SIG-M5 (cell line): ENCODE results near the gene SELL.
"Not testable (repeated sequence)": the region's sequence is repeated elsewhere in the genome, so short reads cannot be mapped to it uniquely, and the experiment has no call there.

Experiments used
- DNase-seq: peaks from one replicate; lab custom pipeline; 2025; lab: John Stamatoyannopoulos, UW

Gene SELL

GRCh38 chr1:169704797-169705196 is 6.6 kb downstream of the SELL start:
- DNase-seq: no peak

- DNase-seq: no peak
Measured at GRCh38 chr1:169701261-169702005, 10.0 kb downstream of the SELL start.

GRCh38 chr1:169699707-169700106 is 11.7 kb downstream of the SELL start:
- no peak for DNase-seq

- DNase-seq: no peak
Measured at GRCh38 chr1:169698976-169699375, 12.4 kb downstream of the SELL start.

GRCh38 chr1:169697755-169698154 is 13.7 kb downstream of the SELL start:
- DNase-seq: no peak

GRCh38 chr1:169696273-169697100 is 14.9 kb downstream of the SELL start:
- DNase-seq: no peak

- DNase-seq: no peak
Measured at GRCh38 chr1:169694304-169695075, 16.9 kb downstream of the SELL start.

- DNase-seq: no peak
Measured at GRCh38 chr1:169692756-169693460, 18.5 kb downstream of the SELL start.

GRCh38 chr1:169690489-169690888 is 20.9 kb downstream of the SELL start:
- no peak for DNase-seq

GRCh38 chr1:169689395-169689794 is 22.0 kb downstream of the SELL start:
- no peak for DNase-seq

GRCh38 chr1:169688377-169688776 is 23.0 kb downstream of the SELL start:
- DNase-seq: not testable (repeated sequence)

GRCh38 chr1:169683661-169684060 is 27.8 kb downstream of the SELL start:
- DNase-seq: no peak

GRCh38 chr1:169683168-169683567 is 28.3 kb downstream of the SELL start:
- DNase-seq: not testable (repeated sequence)

GRCh38 chr1:169682071-169682470 is 29.3 kb downstream of the SELL start:
- no peak for DNase-seq

GRCh38 chr1:169681140-169681539 is 30.3 kb downstream of the SELL start:
- DNase-seq: no peak

GRCh38 chr1:169680377-169681019 is 30.9 kb downstream of the SELL start:
- no peak for DNase-seq

- no peak for DNase-seq
Measured at GRCh38 chr1:169679692-169680091, 31.7 kb downstream of the SELL start.

GRCh38 chr1:169676001-169676400 is 35.4 kb downstream of the SELL start:
- no peak for DNase-seq

- no peak for DNase-seq
Measured at GRCh38 chr1:169670836-169671235, 40.6 kb downstream of the SELL start.

GRCh38 chr1:169670244-169670643 is 41.2 kb downstream of the SELL start:
- DNase-seq: not testable (repeated sequence)
